SK-N-SH treated with all-trans-retinoic acid at 6 μM for 48 hours (cell line): ENCODE measurements around the gene AFG1L.

Source experiments
- ARNTL ChIP-seq: fragments of 450-650 bp; formaldehyde crosslinking; IDR thresholded peaks from 2 replicates; pipeline ENCODE4 v1.5.0; 2020; ENCODE audit warnings: low read depth, mild to moderate bottlenecking, moderate library complexity, borderline replicate concordance
- BACH2 ChIP-seq: fragments of 250-450 bp; sonication (Bioruptor Pico); IDR thresholded peaks from 2 replicates; pipeline ENCODE4 v1.9.0; 2021; ENCODE audit warnings: mild to moderate bottlenecking, borderline replicate concordance
- ISL1 ChIP-seq: fragments of 250-450 bp; sonication (Bioruptor Pico); IDR thresholded peaks from 2 replicates; pipeline ENCODE4 v2.1.2; 2022; ENCODE audit warnings: mild to moderate bottlenecking, moderate library complexity
- RARB ChIP-seq: fragments of 250-450 bp; sonication (Bioruptor Pico); IDR thresholded peaks from 2 replicates; pipeline ENCODE4 v1.8.0; 2021; ENCODE audit warnings: mild to moderate bottlenecking, moderate library complexity
- SNAI2 ChIP-seq: fragments of 250-450 bp; sonication (Bioruptor Pico); IDR thresholded peaks from 2 replicates; pipeline ENCODE4 v1.5.0; 2020; ENCODE audit warnings: mild to moderate bottlenecking, moderate library complexity
- ZFP3 ChIP-seq: fragments of 250-450 bp; sonication (Bioruptor Pico); IDR thresholded peaks from 2 replicates; pipeline ENCODE4 v1.5.0; 2020; ENCODE audit warnings: mild to moderate bottlenecking, moderate library complexity
- ZFP30 ChIP-seq: fragments of 450-650 bp; formaldehyde crosslinking; IDR thresholded peaks from 2 replicates; pipeline ENCODE4 v1.5.0; 2022; ENCODE audit warnings: mild to moderate bottlenecking, moderate library complexity
- ZNF565 ChIP-seq: fragments of 450-650 bp; formaldehyde crosslinking; conservative IDR thresholded peaks from 2 replicates; pipeline ENCODE4 v1.5.0; 2020; ENCODE audit warnings: low read depth, mild to moderate bottlenecking, moderate library complexity
- TF ChIP-seq, protein P1 (sequence below): fragments of 250-450 bp; sonication (Bioruptor Pico); IDR thresholded peaks from 2 replicates; pipeline ENCODE4 v1.5.0; 2020; ENCODE audit warnings: mild to moderate bottlenecking, moderate library complexity
- TF ChIP-seq, protein P2 (sequence below): fragments of 250-450 bp; sonication (Bioruptor Pico); IDR thresholded peaks from 2 replicates; pipeline ENCODE4 v1.8.0; 2020; ENCODE audit warnings: mild to moderate bottlenecking, moderate library complexity, borderline replicate concordance
- TF ChIP-seq, protein P3 (sequence below): fragments of 250-450 bp; sonication (Bioruptor Pico); IDR thresholded peaks from 2 replicates; pipeline ENCODE4 v1.5.1; 2021; ENCODE audit warnings: mild to moderate bottlenecking, moderate library complexity

DNA sequence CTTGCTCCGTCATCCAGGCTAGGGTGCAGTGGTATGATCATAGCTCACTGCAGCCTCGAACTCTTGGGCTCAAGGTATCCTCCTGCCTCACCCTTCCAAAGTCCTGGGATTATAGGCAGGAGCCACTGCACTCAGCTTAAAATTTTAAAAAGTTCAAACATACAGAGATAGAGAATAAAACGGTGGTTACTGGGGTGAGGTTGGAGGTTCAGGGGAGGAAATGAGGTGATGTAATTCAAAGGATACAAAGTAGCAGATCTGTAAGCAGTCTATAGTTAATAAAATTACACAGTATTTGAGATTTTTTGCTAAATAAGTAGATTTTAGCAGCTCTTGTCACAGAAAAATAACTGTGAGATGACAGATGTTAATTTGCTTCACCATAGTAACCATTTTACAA is 7.5 kb upstream of the AFG1L start:
- TF ChIP-seq, protein P1, sequence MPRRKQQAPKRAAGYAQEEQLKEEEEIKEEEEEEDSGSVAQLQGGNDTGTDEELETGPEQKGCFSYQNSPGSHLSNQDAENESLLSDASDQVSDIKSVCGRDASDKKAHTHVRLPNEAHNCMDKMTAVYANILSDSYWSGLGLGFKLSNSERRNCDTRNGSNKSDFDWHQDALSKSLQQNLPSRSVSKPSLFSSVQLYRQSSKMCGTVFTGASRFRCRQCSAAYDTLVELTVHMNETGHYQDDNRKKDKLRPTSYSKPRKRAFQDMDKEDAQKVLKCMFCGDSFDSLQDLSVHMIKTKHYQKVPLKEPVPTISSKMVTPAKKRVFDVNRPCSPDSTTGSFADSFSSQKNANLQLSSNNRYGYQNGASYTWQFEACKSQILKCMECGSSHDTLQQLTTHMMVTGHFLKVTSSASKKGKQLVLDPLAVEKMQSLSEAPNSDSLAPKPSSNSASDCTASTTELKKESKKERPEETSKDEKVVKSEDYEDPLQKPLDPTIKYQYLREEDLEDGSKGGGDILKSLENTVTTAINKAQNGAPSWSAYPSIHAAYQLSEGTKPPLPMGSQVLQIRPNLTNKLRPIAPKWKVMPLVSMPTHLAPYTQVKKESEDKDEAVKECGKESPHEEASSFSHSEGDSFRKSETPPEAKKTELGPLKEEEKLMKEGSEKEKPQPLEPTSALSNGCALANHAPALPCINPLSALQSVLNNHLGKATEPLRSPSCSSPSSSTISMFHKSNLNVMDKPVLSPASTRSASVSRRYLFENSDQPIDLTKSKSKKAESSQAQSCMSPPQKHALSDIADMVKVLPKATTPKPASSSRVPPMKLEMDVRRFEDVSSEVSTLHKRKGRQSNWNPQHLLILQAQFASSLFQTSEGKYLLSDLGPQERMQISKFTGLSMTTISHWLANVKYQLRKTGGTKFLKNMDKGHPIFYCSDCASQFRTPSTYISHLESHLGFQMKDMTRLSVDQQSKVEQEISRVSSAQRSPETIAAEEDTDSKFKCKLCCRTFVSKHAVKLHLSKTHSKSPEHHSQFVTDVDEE: no peak
- TF ChIP-seq, protein P2, sequence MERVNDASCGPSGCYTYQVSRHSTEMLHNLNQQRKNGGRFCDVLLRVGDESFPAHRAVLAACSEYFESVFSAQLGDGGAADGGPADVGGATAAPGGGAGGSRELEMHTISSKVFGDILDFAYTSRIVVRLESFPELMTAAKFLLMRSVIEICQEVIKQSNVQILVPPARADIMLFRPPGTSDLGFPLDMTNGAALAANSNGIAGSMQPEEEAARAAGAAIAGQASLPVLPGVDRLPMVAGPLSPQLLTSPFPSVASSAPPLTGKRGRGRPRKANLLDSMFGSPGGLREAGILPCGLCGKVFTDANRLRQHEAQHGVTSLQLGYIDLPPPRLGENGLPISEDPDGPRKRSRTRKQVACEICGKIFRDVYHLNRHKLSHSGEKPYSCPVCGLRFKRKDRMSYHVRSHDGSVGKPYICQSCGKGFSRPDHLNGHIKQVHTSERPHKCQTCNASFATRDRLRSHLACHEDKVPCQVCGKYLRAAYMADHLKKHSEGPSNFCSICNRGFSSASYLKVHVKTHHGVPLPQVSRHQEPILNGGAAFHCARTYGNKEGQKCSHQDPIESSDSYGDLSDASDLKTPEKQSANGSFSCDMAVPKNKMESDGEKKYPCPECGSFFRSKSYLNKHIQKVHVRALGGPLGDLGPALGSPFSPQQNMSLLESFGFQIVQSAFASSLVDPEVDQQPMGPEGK (CRISPR knock-in tag): no peak
- no peak for TF ChIP-seq RARB (CRISPR knock-in tag)
- TF ChIP-seq ISL1 (CRISPR knock-in tag): no peak
- no peak for TF ChIP-seq ARNTL (CRISPR knock-in tag)
- TF ChIP-seq, protein P3, sequence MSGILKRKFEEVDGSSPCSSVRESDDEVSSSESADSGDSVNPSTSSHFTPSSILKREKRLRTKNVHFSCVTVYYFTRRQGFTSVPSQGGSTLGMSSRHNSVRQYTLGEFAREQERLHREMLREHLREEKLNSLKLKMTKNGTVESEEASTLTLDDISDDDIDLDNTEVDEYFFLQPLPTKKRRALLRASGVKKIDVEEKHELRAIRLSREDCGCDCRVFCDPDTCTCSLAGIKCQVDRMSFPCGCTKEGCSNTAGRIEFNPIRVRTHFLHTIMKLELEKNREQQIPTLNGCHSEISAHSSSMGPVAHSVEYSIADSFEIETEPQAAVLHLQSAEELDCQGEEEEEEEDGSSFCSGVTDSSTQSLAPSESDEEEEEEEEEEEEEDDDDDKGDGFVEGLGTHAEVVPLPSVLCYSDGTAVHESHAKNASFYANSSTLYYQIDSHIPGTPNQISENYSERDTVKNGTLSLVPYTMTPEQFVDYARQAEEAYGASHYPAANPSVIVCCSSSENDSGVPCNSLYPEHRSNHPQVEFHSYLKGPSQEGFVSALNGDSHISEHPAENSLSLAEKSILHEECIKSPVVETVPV (CRISPR knock-in tag): no peak
- no peak for TF ChIP-seq BACH2 (CRISPR knock-in tag)
- no peak for TF ChIP-seq ZFP3
- TF ChIP-seq ZFP30 (CRISPR knock-in tag): no peak
- no peak for TF ChIP-seq ZNF565
- no peak for TF ChIP-seq SNAI2
